ENCODE results near the gene SRMS. TPM values are rescaled to one million over a fixed set of nuclear protein-coding genes. Genes with fewer than 3 reads are reported as not detected.
A peak's percentile ranks its signal among the peaks of the same experiment; 100 is the strongest.

SRMS gene
- total and polyA plus RNA-seq, 2 of the 13 experiments (the other 11 are each of a cell fraction or from before 2014, with no cell fraction given) = not detected

DNA sequence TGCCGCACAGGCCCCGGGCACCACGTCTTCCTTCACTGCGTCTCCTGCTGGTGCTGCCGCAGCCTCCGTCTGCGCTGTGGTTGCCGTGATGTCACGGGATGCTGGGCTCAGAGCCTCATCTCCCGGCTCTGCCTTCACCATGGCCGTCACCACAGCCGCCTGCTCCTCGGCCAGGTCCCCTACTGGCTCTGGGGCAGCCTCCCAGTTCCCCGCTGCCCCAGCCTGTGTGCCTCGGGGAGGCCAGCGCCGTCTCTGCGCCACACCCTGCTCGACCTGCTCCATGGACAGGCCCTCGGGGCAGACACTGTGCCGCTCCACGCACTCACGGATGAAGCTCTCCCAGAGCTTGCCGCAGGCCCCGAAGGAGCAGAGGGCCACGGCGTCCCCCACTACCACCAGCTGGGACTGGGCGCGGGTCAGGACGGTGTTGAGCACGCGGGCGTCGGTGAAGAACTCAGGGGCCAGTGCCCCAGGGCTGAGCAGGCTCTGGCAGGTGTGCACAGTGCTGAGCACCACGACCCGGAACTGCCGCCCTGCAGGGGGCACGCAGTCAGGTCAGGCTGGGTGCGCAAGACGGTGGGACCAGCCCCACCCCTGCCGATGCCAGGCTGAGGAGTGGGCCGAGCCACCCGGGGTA lies 18.3 kb upstream of the SRMS start:
- Histone ChIP-seq H3K4me1 (ENCODE audit: insufficient read depth, low read length) (no peaks in the 10 kb centered on the region), H3K27ac (ENCODE audit: extremely low read length, insufficient read depth, low read length) (no peak overlapping the region), H3K4me3 (replicated peaks in 1 of 3; ENCODE audit: insufficient read depth in 1 of 3, low read depth in 2 of 3, low read length in 3 of 3) (no peak overlapping the region), H3K4me2 (ENCODE audit: low read depth, low read length) (no peak overlapping the region), H2AFZ (ENCODE audit: low read length) (no peak overlapping the region), H3K9me3 (ENCODE audit: low read length) (no peaks in the 10 kb centered on the region), H3K9ac (ENCODE audit: insufficient read depth, low read depth, low read length) (no peak overlapping the region), H3K27me3 (ENCODE audit: control insufficient read depth in 1 of 2, insufficient read depth in 2 of 2, low read length in 2 of 2) (no peaks in the 10 kb centered on the region), H4K20me1 (ENCODE audit: insufficient read depth, low read length) (peaks cover 2% of the 10 kb centered on the region; the same call in 1 of the 2 replicates), H3K36me3 (replicated peaks in 1 of 2; ENCODE audit: control insufficient read depth in 1 of 2, insufficient read depth in 2 of 2, low read length in 2 of 2) (no peaks in the 10 kb centered on the region), H3K79me2 (ENCODE audit: insufficient read depth, low read length) (no peaks in the 10 kb centered on the region)
- FAIRE-seq (no peak), DNase-seq (ENCODE audit: low spot score) (no peak), ATAC-seq (no peak)
- WGBS (ENCODE audit: low lambda C conversion rate) = 92% methylated on average over 43 of the region's 43 CpGs
- intact Hi-C loops (cut with micrococcal nuclease; ENCODE audit: unreplicated experiment) (no loop called here), in situ Hi-C loops (cut with HindIII; ENCODE audit: extremely low pct_ligation_motif_present, low pct_unique_long_range_greater_than_20kb) (no loop called here)
- no TSS peak for BruUV-seq (replicated peaks)
- no peak for TF ChIP-seq FOSL2 (CRISPR knock-in tag; IDR thresholded peaks at IDR 0.05)
- peak; percentile 14 for TF ChIP-seq HNRNPLL (IDR thresholded peaks at IDR 0.05; ENCODE audit: low read depth, low read length, poor library complexity, severe bottlenecking)
- TF ChIP-seq, protein P1, sequence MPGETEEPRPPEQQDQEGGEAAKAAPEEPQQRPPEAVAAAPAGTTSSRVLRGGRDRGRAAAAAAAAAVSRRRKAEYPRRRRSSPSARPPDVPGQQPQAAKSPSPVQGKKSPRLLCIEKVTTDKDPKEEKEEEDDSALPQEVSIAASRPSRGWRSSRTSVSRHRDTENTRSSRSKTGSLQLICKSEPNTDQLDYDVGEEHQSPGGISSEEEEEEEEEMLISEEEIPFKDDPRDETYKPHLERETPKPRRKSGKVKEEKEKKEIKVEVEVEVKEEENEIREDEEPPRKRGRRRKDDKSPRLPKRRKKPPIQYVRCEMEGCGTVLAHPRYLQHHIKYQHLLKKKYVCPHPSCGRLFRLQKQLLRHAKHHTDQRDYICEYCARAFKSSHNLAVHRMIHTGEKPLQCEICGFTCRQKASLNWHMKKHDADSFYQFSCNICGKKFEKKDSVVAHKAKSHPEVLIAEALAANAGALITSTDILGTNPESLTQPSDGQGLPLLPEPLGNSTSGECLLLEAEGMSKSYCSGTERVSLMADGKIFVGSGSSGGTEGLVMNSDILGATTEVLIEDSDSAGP (CRISPR knock-in tag; IDR thresholded peaks at IDR 0.05; ENCODE audit: borderline replicate concordance) = peak; percentile 38; the same call in 1 of the 2 replicates
- TF ChIP-seq PCBP1 (IDR thresholded peaks at IDR 0.05; ENCODE audit: borderline replicate concordance, low read depth, low read length) = 0 out of 2 replicates have a peak, but pooled peaks have one; percentile 5
- TF ChIP-seq NCOA1 (CRISPR knock-in tag; IDR thresholded peaks at IDR 0.05) = no peak
- ChIA-PET CTCF (ENCODE audit: low intra/inter-chr PET ratio, low total read pairs) (no interaction called here), POLR2A (interaction anchor here (1.7 kb wide), 1 partner anchor 8 kb away, joined by 7 read pairs; the partner anchor contains the start of gene HELZ2)
